Stimulated activated CD8-positive, alpha-beta memory T cell treated with anti-CD3 and anti-CD28 coated beads, Interleukin-15, amount 100 ng/mL, for 1 hour (primary cell): ENCODE data around the gene RGS12.

Source experiments
- DNase-seq: peaks from one replicate; pipeline ENCODE4 v3.0.0-alpha.2; 2020; ENCODE audit warnings: low read depth

Gene RGS12

GRCh38 chr4:3276986-3277385 lies 15.8 kb upstream of the RGS12 start:
- no peak for DNase-seq

GRCh38 chr4:3280466-3280865 lies 12.4 kb upstream of the RGS12 start:
- no peak for DNase-seq

DNA sequence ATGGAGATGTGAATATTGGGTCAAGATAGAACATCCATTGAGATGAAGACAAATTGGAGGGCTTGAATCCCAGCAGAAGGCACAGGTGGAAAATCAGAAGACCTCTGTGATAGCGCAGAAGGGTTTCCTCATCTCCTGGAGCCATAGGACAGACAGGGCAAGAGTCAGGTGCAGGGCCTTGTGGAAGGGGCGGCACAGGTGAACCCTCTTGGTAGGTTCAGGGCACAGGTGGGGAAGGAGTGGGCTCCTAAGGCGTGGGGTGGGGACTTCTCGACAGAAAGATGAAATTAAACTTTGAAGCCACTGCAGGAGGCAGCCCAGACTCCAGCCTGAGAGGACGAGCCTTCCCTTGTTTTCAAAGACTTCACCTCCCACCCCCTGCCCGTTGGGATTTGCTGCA lies 9.3 kb upstream of the RGS12 start:
- no peak for DNase-seq

GRCh38 chr4:3283916-3284315 lies 8.9 kb upstream of the RGS12 start:
- no peak for DNase-seq

DNA sequence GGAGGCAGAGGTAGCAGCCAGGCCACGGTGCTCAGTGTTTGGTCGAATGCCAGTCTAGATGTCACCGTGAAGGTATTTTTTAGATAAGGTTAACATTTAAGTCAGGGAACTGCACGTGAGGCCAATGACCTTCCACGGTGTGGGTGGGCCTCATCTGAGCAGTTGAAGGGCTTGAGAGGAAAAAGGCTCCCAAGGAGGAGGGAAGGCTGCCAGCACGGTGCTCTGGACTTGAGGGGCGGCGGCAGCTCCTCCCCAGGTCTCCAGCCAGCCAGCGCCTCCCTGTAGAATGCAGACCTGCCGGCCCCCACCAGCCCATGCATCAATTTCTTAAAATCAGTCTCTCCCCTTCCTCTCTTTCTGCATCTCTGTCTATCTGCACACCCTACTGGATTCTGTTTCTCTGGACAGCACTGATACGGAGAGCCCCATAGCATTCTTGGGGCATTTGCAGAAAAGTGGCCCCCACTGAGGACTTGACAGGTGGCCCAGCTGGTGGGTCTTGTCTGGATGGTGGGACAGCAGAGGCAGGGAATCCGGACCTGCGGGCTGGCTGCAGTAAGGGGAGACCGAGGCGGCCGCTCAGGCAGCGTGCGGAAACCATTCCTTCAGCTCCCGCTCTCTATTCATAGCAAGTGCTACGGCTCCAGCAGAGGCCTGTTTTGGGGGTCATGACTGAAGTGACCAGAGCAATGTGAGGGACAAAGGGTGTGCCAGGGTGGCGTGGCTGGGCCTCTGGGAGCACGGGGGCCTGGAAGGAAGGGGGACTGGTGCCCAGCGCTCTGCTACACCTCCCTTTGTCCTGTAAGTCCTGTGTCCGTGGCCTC lies 7.9 kb upstream of the RGS12 start:
- DNase-seq, result no peak

GRCh38 chr4:3285558-3286334 lies 7.1 kb upstream of the RGS12 start:
- no peak for DNase-seq

- DNase-seq, result no peak
Observed at GRCh38 chr4:3286335-3287175, 6.3 kb upstream of the RGS12 start.

DNA sequence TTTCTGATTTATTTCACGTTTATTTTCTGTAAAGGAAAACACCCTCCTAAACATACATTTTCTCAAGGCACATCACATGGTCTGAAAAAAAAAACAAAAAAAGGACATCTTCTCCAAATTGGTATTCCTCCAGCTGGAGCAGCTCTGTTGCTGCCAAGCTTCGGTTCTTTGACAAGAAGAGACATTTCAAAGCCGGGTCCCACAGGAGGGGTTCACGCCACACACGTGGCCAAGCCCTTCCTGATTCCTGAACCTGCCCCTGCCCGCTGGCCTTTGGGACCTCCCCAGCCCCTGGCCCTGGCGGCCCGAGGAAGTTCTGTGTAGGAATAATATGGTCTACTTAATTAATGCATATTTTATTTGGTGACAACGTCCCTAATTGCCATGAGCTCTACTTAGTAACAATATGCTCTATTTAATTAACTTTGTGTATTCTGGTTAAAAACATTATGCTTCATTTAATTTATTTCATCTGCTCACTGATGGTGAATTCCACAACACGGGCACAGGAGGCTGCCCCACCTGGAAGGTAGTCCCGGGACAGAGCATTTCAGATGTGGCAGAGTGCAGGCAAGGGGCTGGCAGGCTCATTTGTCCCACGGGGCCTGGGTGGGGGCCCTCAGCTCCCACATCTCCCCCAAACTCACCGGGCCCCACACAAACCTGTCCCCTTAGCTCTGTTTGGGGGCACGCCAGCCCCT lies 5.4 kb upstream of the RGS12 start:
- DNase-seq, result no peak

DNA sequence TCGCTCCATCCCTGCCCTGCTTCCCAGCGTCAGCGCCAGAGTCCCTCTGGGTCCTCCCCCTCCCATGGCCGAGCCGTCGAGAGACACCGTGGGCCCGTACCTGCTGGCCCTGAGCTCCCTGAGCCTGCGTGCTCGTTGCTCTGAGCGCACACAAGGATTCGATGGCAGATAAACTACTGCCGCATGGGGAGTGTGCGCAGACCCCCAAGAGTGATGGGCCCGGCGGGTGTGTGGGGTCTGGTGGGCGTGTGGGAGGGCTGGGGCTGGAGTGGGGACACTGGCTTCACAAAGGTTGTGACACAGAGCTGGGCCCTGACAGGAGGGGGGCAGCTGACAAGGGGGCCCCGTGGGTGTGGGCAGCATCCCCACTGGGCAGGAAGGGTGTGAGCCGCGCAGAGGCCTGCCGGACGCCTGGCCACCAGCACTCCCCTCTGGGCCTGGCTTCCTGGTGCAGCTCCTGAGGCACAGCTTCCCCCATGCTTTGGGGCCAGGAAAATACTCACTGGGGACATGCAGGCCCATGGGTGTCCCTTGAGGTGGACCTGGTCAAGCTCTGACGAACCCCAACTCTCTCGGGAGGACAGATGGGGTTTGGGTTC lies 4.8 kb upstream of the RGS12 start:
- DNase-seq, result no peak

DNA sequence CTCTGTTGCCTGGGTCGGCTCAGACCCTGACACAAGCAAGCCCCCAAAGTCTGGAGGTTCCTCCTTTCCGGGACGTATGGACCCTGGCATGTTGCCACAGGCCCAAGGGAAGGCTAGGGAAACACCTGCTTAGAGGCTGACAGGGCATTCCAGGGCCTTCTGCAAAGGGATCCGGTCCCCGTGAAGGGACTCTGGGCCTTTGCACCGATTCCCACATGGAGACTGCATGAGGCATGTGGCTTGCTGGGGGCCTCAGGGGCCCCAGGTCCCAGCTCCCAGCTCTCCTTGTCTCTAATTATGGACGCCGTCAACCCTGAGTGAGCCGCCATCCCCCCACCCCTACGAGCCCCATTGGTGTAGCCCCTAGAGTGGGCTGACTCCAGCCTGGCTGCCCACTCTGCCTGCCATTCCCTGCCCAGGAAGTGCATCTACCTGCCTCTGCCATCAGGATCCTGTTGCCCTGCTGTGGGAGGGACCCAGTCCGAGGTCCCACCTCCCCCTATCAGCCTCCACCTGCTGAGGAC lies 4.2 kb upstream of the RGS12 start:
- DNase-seq, result no peak

DNA sequence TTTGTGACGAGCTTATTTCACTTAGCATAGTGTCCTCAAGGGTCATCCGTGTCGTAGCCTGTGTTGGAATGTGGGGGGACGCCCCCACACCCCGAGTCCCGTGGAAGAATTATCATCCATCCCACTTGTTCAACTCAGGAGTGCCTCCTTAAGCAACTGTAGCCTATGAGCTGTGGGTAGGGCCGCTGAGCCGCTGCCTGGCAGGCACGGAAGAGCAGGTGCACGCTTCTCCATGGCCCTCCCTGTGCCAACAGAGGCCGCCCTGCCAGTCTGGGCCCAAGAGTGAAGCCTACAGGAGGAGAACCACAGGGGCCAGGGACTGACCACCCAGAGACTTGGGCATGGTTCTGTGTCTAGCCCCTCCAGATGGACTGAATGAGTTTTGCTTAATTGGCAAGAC lies 2.3 kb upstream of the RGS12 start:
- DNase-seq, result no peak

GRCh38 chr4:3290889-3291321 lies 1.9 kb upstream of the RGS12 start:
- no peak for DNase-seq

GRCh38 chr4:3291411-3291968 lies 1.3 kb upstream of the RGS12 start:
- no peak for DNase-seq

- DNase-seq, result no peak
Observed at GRCh38 chr4:3291969-3292570, 751 bp upstream of the RGS12 start.

- DNase-seq, result no peak
Observed at GRCh38 chr4:3293401-3294391, 875 bp downstream of the RGS12 start.

GRCh38 chr4:3294401-3295241 lies 1.8 kb downstream of the RGS12 start:
- DNase-seq, result no peak

GRCh38 chr4:3295837-3296624 lies 3.2 kb downstream of the RGS12 start:
- DNase-seq, result no peak
